ENCODE measurements around the gene SMYD3.
"Not testable (repeated sequence)": the region's sequence is repeated elsewhere in the genome, so short reads cannot be mapped to it uniquely, and the experiment has no call there.

The SMYD3 gene

GRCh38 chr1:246040200-246040890 lies 466.7 kb downstream of the SMYD3 start:
- no peak overlapping the region for H3K4me3 ChIP-seq (ENCODE audit: low read depth, low read length)
- DNase-seq (ENCODE audit: low read depth) = no peak

- DNase-seq (ENCODE audit: low read depth) = no peak
- H3K4me3 ChIP-seq (ENCODE audit: low read depth, low read length) = no peak overlapping the region
These were observed 467.5 kb downstream of the SMYD3 start for GRCh38 chr1:246039584-246039983.

- H3K4me3 ChIP-seq (ENCODE audit: low read depth, low read length) = no peak overlapping the region
- DNase-seq (ENCODE audit: low read depth) = no peak
These were observed 469.2 kb downstream of the SMYD3 start for GRCh38 chr1:246037832-246038231.

- no peak for DNase-seq (ENCODE audit: low read depth)
- no peak overlapping the region for H3K4me3 ChIP-seq (ENCODE audit: low read depth, low read length)
These were observed 470.9 kb downstream of the SMYD3 start for GRCh38 chr1:246036175-246036574.

- no peak overlapping the region for H3K4me3 ChIP-seq (ENCODE audit: low read depth, low read length)
- no peak for DNase-seq (ENCODE audit: low read depth)
These were observed 472.0 kb downstream of the SMYD3 start for GRCh38 chr1:246035060-246035541.

GRCh38 chr1:246034630-246035029 lies 472.4 kb downstream of the SMYD3 start:
- DNase-seq (ENCODE audit: low read depth) = no peak
- no peak overlapping the region for H3K4me3 ChIP-seq (ENCODE audit: low read depth, low read length)

- no peak for DNase-seq (ENCODE audit: low read depth)
- no peak overlapping the region for H3K4me3 ChIP-seq (ENCODE audit: low read depth, low read length)
These were observed 474.1 kb downstream of the SMYD3 start for GRCh38 chr1:246032984-246033383.

GRCh38 chr1:246032031-246032551 lies 475.0 kb downstream of the SMYD3 start:
- H3K4me3 ChIP-seq (ENCODE audit: low read depth, low read length) = no peak overlapping the region
- no peak for DNase-seq (ENCODE audit: low read depth)

GRCh38 chr1:246029616-246030015 lies 477.5 kb downstream of the SMYD3 start:
- no peak for DNase-seq (ENCODE audit: low read depth)
- no peak overlapping the region for H3K4me3 ChIP-seq (ENCODE audit: low read depth, low read length)

GRCh38 chr1:246024118-246024517 lies 483.0 kb downstream of the SMYD3 start:
- H3K4me3 ChIP-seq (ENCODE audit: low read depth, low read length); DNase-seq (ENCODE audit: low read depth): not testable (repeated sequence)

GRCh38 chr1:246020211-246020954 lies 486.7 kb downstream of the SMYD3 start:
- no peak for DNase-seq (ENCODE audit: low read depth)
- H3K4me3 ChIP-seq (ENCODE audit: low read depth, low read length) = no peak overlapping the region

- H3K4me3 ChIP-seq (ENCODE audit: low read depth, low read length) = no peak overlapping the region
- DNase-seq (ENCODE audit: low read depth) = no peak
These were observed 488.9 kb downstream of the SMYD3 start for GRCh38 chr1:246018146-246018545.

- DNase-seq (ENCODE audit: low read depth) = no peak
- no peak overlapping the region for H3K4me3 ChIP-seq (ENCODE audit: low read depth, low read length)
These were observed 494.7 kb downstream of the SMYD3 start for GRCh38 chr1:246012341-246012740.

- no peak overlapping the region for H3K4me3 ChIP-seq (ENCODE audit: low read depth, low read length)
- DNase-seq (ENCODE audit: low read depth) = no peak
These were observed 496.7 kb downstream of the SMYD3 start for GRCh38 chr1:246010386-246010785.

GRCh38 chr1:246008363-246008831 lies 498.7 kb downstream of the SMYD3 start:
- no peak overlapping the region for H3K4me3 ChIP-seq (ENCODE audit: low read depth, low read length)
- DNase-seq (ENCODE audit: low read depth) = no peak

- H3K4me3 ChIP-seq (ENCODE audit: low read depth, low read length) = no peak overlapping the region
- DNase-seq (ENCODE audit: low read depth) = peak; percentile 91
These were observed 502.0 kb downstream of the SMYD3 start for GRCh38 chr1:246005067-246005466.

GRCh38 chr1:246004301-246004700 lies 502.8 kb downstream of the SMYD3 start:
- DNase-seq (ENCODE audit: low read depth) = no peak
- no peak overlapping the region for H3K4me3 ChIP-seq (ENCODE audit: low read depth, low read length)

- H3K4me3 ChIP-seq (ENCODE audit: low read depth, low read length) = no peak overlapping the region
- no peak for DNase-seq (ENCODE audit: low read depth)
These were observed 503.7 kb downstream of the SMYD3 start for GRCh38 chr1:246003442-246003730.

- peak; percentile 55 for DNase-seq (ENCODE audit: low read depth)
- no peak overlapping the region for H3K4me3 ChIP-seq (ENCODE audit: low read depth, low read length)
These were observed 504.2 kb downstream of the SMYD3 start for GRCh38 chr1:246002725-246003441.

GRCh38 chr1:246001837-246002230 lies 505.2 kb downstream of the SMYD3 start:
- DNase-seq (ENCODE audit: low read depth) = no peak
- no peak overlapping the region for H3K4me3 ChIP-seq (ENCODE audit: low read depth, low read length)

Data from skeletal muscle cell (primary cell).